Activated naive CD4-positive, alpha-beta T cell treated with anti-CD3 and anti-CD28 coated beads for 36 hours (primary cell): Measurements from ENCODE around the gene TXNDC2. TPM values are rescaled to one million over a fixed set of nuclear protein-coding genes. Genes with fewer than 3 reads are reported as not detected.

ENCODE experiments used
- CTCF ChIA-PET: fragments of 350-600 bp; sonication (Branson Sonifier 250); formaldehyde crosslinking; loops from one replicate; lab custom pipeline; 2021; ENCODE audit warnings: antibody characterized with exemption; lab: Charles Lee
- DNase-seq: peaks from one replicate; pipeline ENCODE4 v3.0.0-alpha.2; 2020
- H3K27ac Mint-ChIP-seq: one replicate; pipeline ENCODE4 v1.8.0; 2021; ENCODE audit warnings: mild to moderate bottlenecking, mixed read lengths
- H3K27me3 Mint-ChIP-seq: one replicate; pipeline ENCODE4 v1.8.0; 2021; ENCODE audit warnings: low read depth, mixed read lengths
- H3K36me3 Mint-ChIP-seq: one replicate; pipeline ENCODE4 v1.8.0; 2021; ENCODE audit warnings: low read depth, mixed read lengths
- H3K4me1 Mint-ChIP-seq: one replicate; pipeline ENCODE4 v1.8.0; 2021; ENCODE audit warnings: low read depth, mixed read lengths
- H3K4me3 Mint-ChIP-seq: one replicate; pipeline ENCODE4 v1.8.0; 2021; ENCODE audit warnings: mild to moderate bottlenecking, moderate library complexity, mixed read lengths
- H3K9me3 Mint-ChIP-seq: one replicate; pipeline ENCODE4 v1.8.0; 2021; ENCODE audit warnings: mixed read lengths
- intact Hi-C: fragments of 100-400 bp; cut with micrococcal nuclease; formaldehyde crosslinking; loops from one replicate; pipeline ENCODE4 v1.15.1; 2023
- total RNA-seq, 2 experiments: library from RNA; stranded (reverse); gene quantifications; one replicate each; pipeline ENCODE4 v1.2.3, GENCODE V29; 2021

The TXNDC2 gene
- total RNA-seq, 2 experiments from 2014 or later: not detected

GRCh38 chr18:9863282-9863681, 22.5 kb upstream of the TXNDC2 start:
- H3K27me3 Mint-ChIP-seq: peaks cover 7% of the 10 kb centered on the region
- H3K27ac Mint-ChIP-seq: no peak overlapping the region
- CTCF ChIA-PET: no interaction called here
- DNase-seq: no peak
- H3K36me3 Mint-ChIP-seq: peaks cover 6% of the 10 kb centered on the region
- H3K4me1 Mint-ChIP-seq: peaks cover 2% of the 10 kb centered on the region
- intact Hi-C loops: loop anchor here (10.0 kb wide), 1 partner anchor 48 kb away; no protein-coding TSS in a partner anchor
- peaks cover 15% of the 10 kb centered on the region for H3K9me3 Mint-ChIP-seq
- no peak overlapping the region for H3K4me3 Mint-ChIP-seq

GRCh38 chr18:9865764-9866490, 19.8 kb upstream of the TXNDC2 start:
- Mint-ChIP-seq H3K27me3 (peaks cover 10% of the 10 kb centered on the region), H3K27ac (no peak overlapping the region), H3K4me3 (no peak overlapping the region), H3K9me3 (peaks cover 15% of the 10 kb centered on the region), H3K36me3 (peaks cover 6% of the 10 kb centered on the region), H3K4me1 (peaks cover 2% of the 10 kb centered on the region)
- no peak for DNase-seq
- intact Hi-C loops: loop anchor here (10.0 kb wide), 1 partner anchor 51 kb away; no protein-coding TSS in a partner anchor
- CTCF ChIA-PET: no interaction called here

GRCh38 chr18:9866627-9867026, 19.1 kb upstream of the TXNDC2 start:
- Mint-ChIP-seq H3K4me3 (no peak overlapping the region), H3K36me3 (peaks cover 6% of the 10 kb centered on the region), H3K4me1 (peaks cover 2% of the 10 kb centered on the region), H3K27ac (no peak overlapping the region), H3K27me3 (peaks cover 10% of the 10 kb centered on the region), H3K9me3 (peaks cover 15% of the 10 kb centered on the region)
- CTCF ChIA-PET: no interaction called here
- no peak for DNase-seq
- intact Hi-C loops: loop anchor here (10.0 kb wide), 1 partner anchor 52 kb away; no protein-coding TSS in a partner anchor

- Mint-ChIP-seq H3K4me1 (no peaks in the 10 kb centered on the region), H3K36me3 (peaks cover 6% of the 10 kb centered on the region), H3K9me3 (peaks cover 15% of the 10 kb centered on the region), H3K27ac (no peak overlapping the region), H3K27me3 (peaks cover 10% of the 10 kb centered on the region), H3K4me3 (no peak overlapping the region)
- intact Hi-C loops: loop anchor here (10.0 kb wide), 1 partner anchor 52 kb away; no protein-coding TSS in a partner anchor
- CTCF ChIA-PET: no interaction called here
- no peak for DNase-seq
These were observed 18.6 kb upstream of the TXNDC2 start for GRCh38 chr18:9867071-9867594.

GRCh38 chr18:9868857-9869714, 16.7 kb upstream of the TXNDC2 start:
- Mint-ChIP-seq H3K27ac (no peak overlapping the region), H3K36me3 (peaks cover 6% of the 10 kb centered on the region), H3K9me3 (peaks cover 15% of the 10 kb centered on the region), H3K4me1 (no peaks in the 10 kb centered on the region), H3K27me3 (peaks cover 10% of the 10 kb centered on the region), H3K4me3 (no peak overlapping the region)
- intact Hi-C loops: loop anchor here (10.0 kb wide), 1 partner anchor 54 kb away; no protein-coding TSS in a partner anchor
- no peak for DNase-seq
- CTCF ChIA-PET: interaction anchor here (1.1 to 1.2 kb wide), 2 partner anchors 8 to 19 kb away, joined by 3 to 5 read pairs; no protein-coding TSS in a partner anchor

- Mint-ChIP-seq H3K4me1 (no peaks in the 10 kb centered on the region), H3K9me3 (peaks cover 15% of the 10 kb centered on the region), H3K27ac (no peak overlapping the region), H3K4me3 (no peak overlapping the region), H3K36me3 (peaks cover 6% of the 10 kb centered on the region), H3K27me3 (peaks cover 10% of the 10 kb centered on the region)
- intact Hi-C loops: loop anchor here (10.0 kb wide), 1 partner anchor 55 kb away; no protein-coding TSS in a partner anchor
- DNase-seq: no peak
- CTCF ChIA-PET: interaction anchor here (1.1 to 1.2 kb wide), 2 partner anchors 9 to 19 kb away, joined by 3 to 5 read pairs; no protein-coding TSS in a partner anchor
These were observed 15.9 kb upstream of the TXNDC2 start for GRCh38 chr18:9869715-9870430.

- intact Hi-C loops: no loop called here
- H3K4me1 Mint-ChIP-seq: no peaks in the 10 kb centered on the region
These were observed 15.3 kb upstream of the TXNDC2 start for GRCh38 chr18:9870431-9871008.

GRCh38 chr18:9871244-9871746, 14.5 kb upstream of the TXNDC2 start:
- Mint-ChIP-seq H3K36me3 (no peaks in the 10 kb centered on the region), H3K4me3 (no peak overlapping the region), H3K27me3 (peaks cover 8% of the 10 kb centered on the region), H3K4me1 (no peaks in the 10 kb centered on the region), H3K27ac (no peak overlapping the region), H3K9me3 (peaks cover 3% of the 10 kb centered on the region)
- CTCF ChIA-PET: no interaction called here
- intact Hi-C loops: no loop called here
- DNase-seq: no peak

More at GRCh38 chr18:9870431-9871008, 15.3 kb upstream of the TXNDC2 start:
- Mint-ChIP-seq H3K27me3 (peaks cover 10% of the 10 kb centered on the region), H3K27ac (no peak overlapping the region), H3K36me3 (peaks cover 4% of the 10 kb centered on the region), H3K4me3 (no peak overlapping the region), H3K9me3 (peaks cover 11% of the 10 kb centered on the region)
- no peak for DNase-seq
- CTCF ChIA-PET: interaction anchor here (1.1 kb wide), 1 partner anchor 18 kb away, joined by 3 read pairs; no protein-coding TSS in a partner anchor

GRCh38 chr18:9872823-9873222, 12.9 kb upstream of the TXNDC2 start:
- peaks cover 7% of the 10 kb centered on the region for H3K4me1 Mint-ChIP-seq
- CTCF ChIA-PET: no interaction called here
- peaks cover 11% of the 10 kb centered on the region for H3K27me3 Mint-ChIP-seq

GRCh38 chr18:9874728-9875127, 11.0 kb upstream of the TXNDC2 start:
- Mint-ChIP-seq H3K4me3 (no peak overlapping the region), H3K27ac (no peak overlapping the region), H3K9me3 (no peaks in the 10 kb centered on the region), H3K4me1 (peaks cover 7% of the 10 kb centered on the region), H3K36me3 (no peaks in the 10 kb centered on the region), H3K27me3 (peaks cover 11% of the 10 kb centered on the region)
- CTCF ChIA-PET: no interaction called here
- no peak for DNase-seq
- intact Hi-C loops: no loop called here

More at GRCh38 chr18:9872823-9873222, 12.9 kb upstream of the TXNDC2 start:
- DNase-seq: no peak
- Mint-ChIP-seq H3K36me3 (no peaks in the 10 kb centered on the region), H3K9me3 (no peaks in the 10 kb centered on the region), H3K27ac (no peak overlapping the region), H3K4me3 (no peak overlapping the region)
- intact Hi-C loops: no loop called here

- Mint-ChIP-seq H3K27ac (no peak overlapping the region), H3K36me3 (no peaks in the 10 kb centered on the region), H3K4me3 (no peak overlapping the region), H3K27me3 (peaks cover 6% of the 10 kb centered on the region), H3K9me3 (no peaks in the 10 kb centered on the region), H3K4me1 (peaks cover 7% of the 10 kb centered on the region)
- CTCF ChIA-PET: no interaction called here
- intact Hi-C loops: no loop called here
- DNase-seq: no peak
These were observed 9.4 kb upstream of the TXNDC2 start for GRCh38 chr18:9876212-9876866.
